Breast epithelium (tissue), 3 donors: ENCODE measurements around the gene EDA.

ENCODE experiments used
- CTCF ChIP-seq, 3 donors: fragments of 450-650 bp; IDR thresholded peaks; one replicate each; pipeline ENCODE4 v1.5.1; 2016 to 2017; ENCODE audit warnings: antibody characterized with exemption in 3 of 3, mild to moderate bottlenecking in 3 of 3, moderate library complexity in 3 of 3
- POLR2A ChIP-seq: fragments of 450-650 bp; IDR thresholded peaks from one replicate; pipeline ENCODE4 v1.6.1; 2016; ENCODE audit warnings: antibody characterized with exemption, mild to moderate bottlenecking, moderate library complexity
- POLR2AphosphoS5 ChIP-seq, 3 donors: sonication (generic); formaldehyde crosslinking; IDR thresholded peaks; one replicate each; pipeline ENCODE4 v1.6.1; 2017; ENCODE audit warnings: antibody characterized with exemption in 3 of 3

- TF ChIP-seq CTCF (IDR thresholded peaks at IDR 0.05) = no peak
- TF ChIP-seq POLR2AphosphoS5 (IDR thresholded peaks at IDR 0.05) = no peak
- TF ChIP-seq POLR2A = no peak
Observed at GRCh38 chrX:69664693-69665092, 48.8 kb downstream of the EDA start.
